Stimulated activated memory B cell treated with anti-CD40 and anti-IgM and Interleukin-4, amounts not matched to agents 10 μg/mL and 1 μg/mL and 100 μg/mL, for 72 hours (primary cell): Measurements from ENCODE around the gene PDE2A.

Source experiments
- ATAC-seq: fragments of 150-1000 bp; cut with Tn5 transposase; 2 replicates; pipeline ENCODE4 v1.10.0; 2021
- H3K27ac Mint-ChIP-seq: one replicate; pipeline ENCODE4 v1.8.0; 2022; ENCODE audit warnings: mild to moderate bottlenecking, mixed read lengths
- H3K27me3 Mint-ChIP-seq: one replicate; pipeline ENCODE4 v1.8.0; 2022; ENCODE audit warnings: mixed read lengths
- H3K36me3 Mint-ChIP-seq: one replicate; pipeline ENCODE4 v1.8.0; 2022; ENCODE audit warnings: mixed read lengths
- H3K4me1 Mint-ChIP-seq: one replicate; pipeline ENCODE4 v1.8.0; 2022; ENCODE audit warnings: mixed read lengths
- H3K4me3 Mint-ChIP-seq: one replicate; pipeline ENCODE4 v1.8.0; 2022; ENCODE audit warnings: mild to moderate bottlenecking, moderate library complexity, mixed read lengths
- H3K9me3 Mint-ChIP-seq: one replicate; pipeline ENCODE4 v1.8.0; 2022; ENCODE audit warnings: mixed read lengths

The PDE2A gene

GRCh38 chr11:72662036-72662435, 12.2 kb downstream of the PDE2A start:
- Mint-ChIP-seq H3K4me3 (no peak overlapping the region), H3K36me3 (no peaks in the 10 kb centered on the region), H3K9me3 (no peaks in the 10 kb centered on the region), H3K27me3 (peaks cover 85% of the 10 kb centered on the region), H3K4me1 (peaks cover 5% of the 10 kb centered on the region), H3K27ac (no peak overlapping the region)
- ATAC-seq = no peak

- H3K9me3 Mint-ChIP-seq = no peaks in the 10 kb centered on the region
- peaks cover 86% of the 10 kb centered on the region for H3K27me3 Mint-ChIP-seq
- H3K27ac Mint-ChIP-seq = no peak overlapping the region
- no peak overlapping the region for H3K4me3 Mint-ChIP-seq
- H3K4me1 Mint-ChIP-seq = peaks cover 5% of the 10 kb centered on the region
- H3K36me3 Mint-ChIP-seq = no peaks in the 10 kb centered on the region
- no peak for ATAC-seq
These were observed 12.7 kb downstream of the PDE2A start for GRCh38 chr11:72661486-72661885.

- ATAC-seq = no peak
- Mint-ChIP-seq H3K4me3 (no peak overlapping the region), H3K36me3 (no peaks in the 10 kb centered on the region), H3K4me1 (peaks cover 5% of the 10 kb centered on the region), H3K9me3 (no peaks in the 10 kb centered on the region), H3K27ac (no peak overlapping the region), H3K27me3 (peaks cover 75% of the 10 kb centered on the region)
These were observed 15.1 kb downstream of the PDE2A start for GRCh38 chr11:72658989-72659640.

- H3K4me1 Mint-ChIP-seq = no peaks in the 10 kb centered on the region
- no peaks in the 10 kb centered on the region for H3K36me3 Mint-ChIP-seq
- no peak overlapping the region for H3K4me3 Mint-ChIP-seq
- no peak for ATAC-seq
- no peaks in the 10 kb centered on the region for H3K9me3 Mint-ChIP-seq
- peaks cover 71% of the 10 kb centered on the region for H3K27me3 Mint-ChIP-seq
- H3K27ac Mint-ChIP-seq = no peak overlapping the region
These were observed 16.7 kb downstream of the PDE2A start for GRCh38 chr11:72657411-72658100.

- no peak overlapping the region for H3K4me3 Mint-ChIP-seq
- no peaks in the 10 kb centered on the region for H3K9me3 Mint-ChIP-seq
- no peak for ATAC-seq
- no peak overlapping the region for H3K27ac Mint-ChIP-seq
- H3K36me3 Mint-ChIP-seq = no peaks in the 10 kb centered on the region
- peaks cover 57% of the 10 kb centered on the region for H3K27me3 Mint-ChIP-seq
- no peaks in the 10 kb centered on the region for H3K4me1 Mint-ChIP-seq
These were observed 18.2 kb downstream of the PDE2A start for GRCh38 chr11:72655896-72656464.

GRCh38 chr11:72655014-72655413, 19.2 kb downstream of the PDE2A start:
- H3K4me1 Mint-ChIP-seq = no peaks in the 10 kb centered on the region
- H3K9me3 Mint-ChIP-seq = no peaks in the 10 kb centered on the region
- H3K27ac Mint-ChIP-seq = no peak overlapping the region
- peaks cover 48% of the 10 kb centered on the region for H3K27me3 Mint-ChIP-seq
- no peak for ATAC-seq
- H3K36me3 Mint-ChIP-seq = no peaks in the 10 kb centered on the region
- no peak overlapping the region for H3K4me3 Mint-ChIP-seq

GRCh38 chr11:72653649-72654048, 20.6 kb downstream of the PDE2A start:
- no peaks in the 10 kb centered on the region for H3K36me3 Mint-ChIP-seq
- H3K9me3 Mint-ChIP-seq = no peaks in the 10 kb centered on the region
- H3K27ac Mint-ChIP-seq = no peak overlapping the region
- ATAC-seq = no peak
- no peak overlapping the region for H3K4me3 Mint-ChIP-seq
- peaks cover 35% of the 10 kb centered on the region for H3K27me3 Mint-ChIP-seq
- H3K4me1 Mint-ChIP-seq = no peaks in the 10 kb centered on the region

- Mint-ChIP-seq H3K36me3 (no peaks in the 10 kb centered on the region), H3K27me3 (peaks cover 30% of the 10 kb centered on the region), H3K4me1 (no peaks in the 10 kb centered on the region), H3K9me3 (no peaks in the 10 kb centered on the region), H3K27ac (no peak overlapping the region), H3K4me3 (no peak overlapping the region)
- ATAC-seq = no peak
These were observed 21.2 kb downstream of the PDE2A start for GRCh38 chr11:72652873-72653630.

GRCh38 chr11:72652133-72652532, 22.1 kb downstream of the PDE2A start:
- Mint-ChIP-seq H3K27me3 (peaks cover 29% of the 10 kb centered on the region), H3K27ac (no peak overlapping the region), H3K9me3 (no peaks in the 10 kb centered on the region), H3K4me3 (no peak overlapping the region), H3K36me3 (no peaks in the 10 kb centered on the region), H3K4me1 (no peaks in the 10 kb centered on the region)
- ATAC-seq = no peak

- H3K36me3 Mint-ChIP-seq = no peaks in the 10 kb centered on the region
- no peak overlapping the region for H3K27ac Mint-ChIP-seq
- ATAC-seq = no peak
These were observed 24.8 kb downstream of the PDE2A start for GRCh38 chr11:72649215-72649976.

GRCh38 chr11:72648384-72649136, 25.7 kb downstream of the PDE2A start:
- Mint-ChIP-seq H3K4me3 (no peak overlapping the region), H3K27ac (no peak overlapping the region), H3K27me3 (peaks cover 10% of the 10 kb centered on the region), H3K4me1 (no peaks in the 10 kb centered on the region), H3K36me3 (no peaks in the 10 kb centered on the region), H3K9me3 (no peaks in the 10 kb centered on the region)
- ATAC-seq = no peak

More at GRCh38 chr11:72649215-72649976, 24.8 kb downstream of the PDE2A start:
- Mint-ChIP-seq H3K27me3 (peaks cover 12% of the 10 kb centered on the region), H3K4me1 (no peaks in the 10 kb centered on the region), H3K9me3 (no peaks in the 10 kb centered on the region), H3K4me3 (no peak overlapping the region)

GRCh38 chr11:72647882-72648281, 26.3 kb downstream of the PDE2A start:
- H3K9me3 Mint-ChIP-seq = no peaks in the 10 kb centered on the region
- no peak overlapping the region for H3K27ac Mint-ChIP-seq
- H3K27me3 Mint-ChIP-seq = peaks cover 3% of the 10 kb centered on the region
- ATAC-seq = no peak
- H3K4me3 Mint-ChIP-seq = no peak overlapping the region
- no peaks in the 10 kb centered on the region for H3K36me3 Mint-ChIP-seq
- no peaks in the 10 kb centered on the region for H3K4me1 Mint-ChIP-seq

- Mint-ChIP-seq H3K27me3 (no peaks in the 10 kb centered on the region), H3K36me3 (no peaks in the 10 kb centered on the region), H3K4me3 (no peak overlapping the region), H3K27ac (no peak overlapping the region), H3K9me3 (no peaks in the 10 kb centered on the region), H3K4me1 (no peaks in the 10 kb centered on the region)
- no peak for ATAC-seq
These were observed 27.8 kb downstream of the PDE2A start for GRCh38 chr11:72646472-72646871.

- Mint-ChIP-seq H3K4me1 (no peaks in the 10 kb centered on the region), H3K4me3 (no peak overlapping the region), H3K9me3 (no peaks in the 10 kb centered on the region), H3K27ac (no peak overlapping the region), H3K36me3 (no peaks in the 10 kb centered on the region), H3K27me3 (no peaks in the 10 kb centered on the region)
- ATAC-seq = no peak
These were observed 28.2 kb downstream of the PDE2A start for GRCh38 chr11:72646024-72646423.
